Hepatocyte (in vitro differentiated cells): Measurements from ENCODE around the gene DRC1. TPM values are rescaled to one million over a fixed set of nuclear protein-coding genes. Genes with fewer than 3 reads are reported as not detected.
A peak's percentile ranks its signal among the peaks of the same experiment; 100 is the strongest.

ENCODE experiments used
- DNase-seq: peaks from one replicate; pipeline ENCODE4 v3.0.0-alpha.2; 2016; ENCODE audit warnings: low spot score
- H2AFZ ChIP-seq: fragments of 200-600 bp; sonication (generic); 2 replicates; pipeline ENCODE4 v1.6.0; 2016; ENCODE audit warnings: antibody characterized with exemption, mild to moderate bottlenecking
- H3K27ac ChIP-seq: fragments of 200-600 bp; sonication (generic); 2 replicates; pipeline ENCODE4 v1.5.1; 2016; ENCODE audit warnings: mild to moderate bottlenecking
- H3K27me3 ChIP-seq: fragments of 200-600 bp; sonication (generic); 2 replicates; pipeline ENCODE4 v1.6.1; 2016
- H3K36me3 ChIP-seq: fragments of 200-600 bp; sonication (generic); replicated peaks from 2 replicates; pipeline ENCODE4 v1.5.1; 2016; ENCODE audit warnings: low read depth; ENCODE audit not compliant: insufficient read depth
- H3K4me1 ChIP-seq: fragments of 200-600 bp; sonication (generic); 2 replicates; pipeline ENCODE4 v1.5.1; 2016; ENCODE audit warnings: mild to moderate bottlenecking, moderate library complexity; ENCODE audit not compliant: insufficient read depth
- H3K4me2 ChIP-seq: fragments of 200-600 bp; sonication (generic); 2 replicates; pipeline ENCODE4 v1.6.0; 2016
- H3K4me3 ChIP-seq: fragments of 200-600 bp; sonication (generic); 2 replicates; pipeline ENCODE4 v1.5.1; 2016; ENCODE audit warnings: mild to moderate bottlenecking
- H3K79me2 ChIP-seq: fragments of 200-600 bp; sonication (generic); 2 replicates; pipeline ENCODE4 v1.6.0; 2017; ENCODE audit warnings: mild to moderate bottlenecking
- H3K9me2 ChIP-seq: fragments of 200-600 bp; sonication (generic); replicated peaks from 2 replicates; pipeline ENCODE4 v1.6.0; 2017; ENCODE audit warnings: mild to moderate bottlenecking; ENCODE audit not compliant: insufficient read depth
- H3K9me3 ChIP-seq: fragments of 200-600 bp; sonication (generic); 2 replicates; pipeline ENCODE4 v1.5.1; 2016; ENCODE audit warnings: low read depth, mild to moderate bottlenecking
- H4K20me1 ChIP-seq: fragments of 200-600 bp; sonication (generic); 2 replicates; pipeline ENCODE4 v1.6.0; 2016; ENCODE audit warnings: mild to moderate bottlenecking; ENCODE audit not compliant: insufficient read depth, poor library complexity, severe bottlenecking
- EZH2 ChIP-seq: fragments of 200-600 bp; sonication (generic); IDR thresholded peaks from 2 replicates; pipeline ENCODE4 v1.6.1; 2016; ENCODE audit warnings: antibody characterized with exemption, mild to moderate bottlenecking, borderline replicate concordance
- EZH2phosphoT487 ChIP-seq: fragments of 200-600 bp; sonication (generic); IDR thresholded peaks from one replicate; pipeline ENCODE4 v1.6.1; 2018; ENCODE audit warnings: antibody characterized with exemption, mild to moderate bottlenecking, low read depth, moderate library complexity; ENCODE audit not compliant: unreplicated experiment, severe bottlenecking
- WGBS: methylation state at CpG from one replicate; pipeline ENCODE4 v1.1.6; 2016; ENCODE audit warnings: low lambda C conversion rate; ENCODE audit errors: missing lambda C conversion rate; 5-methylcytosine and 5-hydroxymethylcytosine counted together
- polyA plus RNA-seq: library from polyadenylated mRNA; unstranded; fragments of >200 nt; fragmentation: Nextera tagmentation; extraction: Ambion mirVana; gene quantifications from 2 replicates; pipeline ENCODE4 v1.2.1, GENCODE V29; 2016
- total RNA-seq: library from RNA; depleted of rRNA; stranded (reverse); fragments of >200 nt; gene quantifications from 2 replicates; pipeline ENCODE4 v1.2.3, GENCODE V29; 2014
- TF ChIP-seq, protein P1 (sequence below): fragments of 200-600 bp; sonication (generic); IDR thresholded peaks from 2 replicates; pipeline ENCODE4 v1.5.1; 2016; ENCODE audit warnings: antibody characterized with exemption, mild to moderate bottlenecking; ENCODE audit not compliant: poor library complexity

The DRC1 gene
- total and polyA plus RNA-seq, 2 experiments from 2014 or later, result 0.06 TPM; not detected in 1

DNA sequence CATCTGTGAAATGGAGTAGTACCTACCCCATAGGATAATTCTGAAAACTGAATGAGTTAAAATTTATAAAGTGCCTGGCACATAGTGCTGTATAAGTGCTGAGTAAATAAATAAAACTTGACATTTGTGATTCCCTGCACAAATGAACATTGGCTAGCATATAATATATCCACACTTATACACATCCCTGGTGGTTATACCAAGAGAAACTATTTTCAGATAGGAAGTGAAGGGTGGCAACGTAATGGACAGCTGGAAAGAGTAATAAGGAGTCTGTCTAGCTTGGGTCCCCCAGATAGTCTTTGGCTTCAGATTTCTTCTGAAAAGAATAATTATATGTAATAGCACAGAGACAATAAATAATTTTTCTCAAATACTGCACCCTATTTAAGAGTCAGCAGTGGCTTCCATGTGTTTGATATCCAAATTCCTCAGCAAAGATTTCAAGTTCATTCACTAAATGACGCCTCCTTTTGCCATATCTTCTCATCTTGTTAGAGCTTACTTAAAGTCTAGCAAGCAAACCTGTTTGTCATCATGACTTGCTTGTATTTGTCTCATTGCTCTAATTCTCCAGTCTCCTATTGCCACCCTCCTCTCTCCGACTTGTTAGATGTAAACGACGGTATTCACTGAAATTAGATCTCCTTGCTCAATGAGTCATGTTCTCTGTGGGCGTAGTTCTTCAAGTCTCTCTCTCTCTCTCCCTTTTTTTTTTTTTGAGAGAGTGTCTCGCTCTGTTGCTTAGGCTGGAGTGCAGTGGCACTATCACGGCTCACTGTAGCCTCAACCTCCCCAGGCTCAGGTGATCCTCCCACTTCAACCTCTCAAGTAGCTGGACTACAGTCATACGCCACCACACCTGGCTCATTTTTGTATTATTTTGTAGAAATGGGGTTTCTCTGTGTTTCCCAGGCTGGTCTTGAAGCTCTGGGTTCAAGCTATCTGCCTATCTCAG lies 46.4 kb upstream of the DRC1 start:
- Histone ChIP-seq H3K4me3 (no peak overlapping the region), H3K27me3 (no peaks in the 10 kb centered on the region), H3K9me2 (no peaks in the 10 kb centered on the region), H3K9me3 (no peaks in the 10 kb centered on the region), H3K4me2 (peak overlapping the region; percentile 1), H3K4me1 (peaks cover 11% of the 10 kb centered on the region), H3K36me3 (no peaks in the 10 kb centered on the region), H2AFZ (no peak overlapping the region), H4K20me1 (peaks cover 18% of the 10 kb centered on the region), H3K79me2 (peaks cover 97% of the 10 kb centered on the region), H3K27ac (peak overlapping the region; percentile 53)
- peak; percentile 71 for DNase-seq
- TF ChIP-seq, protein P1, sequence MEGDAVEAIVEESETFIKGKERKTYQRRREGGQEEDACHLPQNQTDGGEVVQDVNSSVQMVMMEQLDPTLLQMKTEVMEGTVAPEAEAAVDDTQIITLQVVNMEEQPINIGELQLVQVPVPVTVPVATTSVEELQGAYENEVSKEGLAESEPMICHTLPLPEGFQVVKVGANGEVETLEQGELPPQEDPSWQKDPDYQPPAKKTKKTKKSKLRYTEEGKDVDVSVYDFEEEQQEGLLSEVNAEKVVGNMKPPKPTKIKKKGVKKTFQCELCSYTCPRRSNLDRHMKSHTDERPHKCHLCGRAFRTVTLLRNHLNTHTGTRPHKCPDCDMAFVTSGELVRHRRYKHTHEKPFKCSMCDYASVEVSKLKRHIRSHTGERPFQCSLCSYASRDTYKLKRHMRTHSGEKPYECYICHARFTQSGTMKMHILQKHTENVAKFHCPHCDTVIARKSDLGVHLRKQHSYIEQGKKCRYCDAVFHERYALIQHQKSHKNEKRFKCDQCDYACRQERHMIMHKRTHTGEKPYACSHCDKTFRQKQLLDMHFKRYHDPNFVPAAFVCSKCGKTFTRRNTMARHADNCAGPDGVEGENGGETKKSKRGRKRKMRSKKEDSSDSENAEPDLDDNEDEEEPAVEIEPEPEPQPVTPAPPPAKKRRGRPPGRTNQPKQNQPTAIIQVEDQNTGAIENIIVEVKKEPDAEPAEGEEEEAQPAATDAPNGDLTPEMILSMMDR, result no peak
- TF ChIP-seq EZH2, result no peak
- WGBS, result 51% methylated on average over 9 of the region's 9 CpGs

DNA sequence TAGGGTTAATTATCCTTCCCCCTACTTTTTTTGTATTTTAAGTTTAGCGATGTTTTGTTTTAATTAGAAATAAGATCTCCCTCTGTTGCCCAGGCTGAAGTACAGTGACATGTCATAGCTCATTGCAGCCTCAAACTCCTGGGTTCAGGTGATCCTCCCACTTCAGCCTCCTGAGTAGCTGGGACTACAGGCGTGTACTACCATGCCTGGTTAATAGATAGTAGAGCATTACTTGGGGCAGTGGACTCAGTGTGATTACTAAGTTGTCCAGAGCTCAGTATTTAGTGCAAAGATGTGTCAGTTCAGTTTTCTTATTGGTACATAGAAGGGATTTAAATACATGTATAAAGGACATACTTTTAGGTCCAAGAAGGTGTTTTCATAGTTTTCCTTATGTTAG lies 45.6 kb upstream of the DRC1 start:
- 98% methylated on average over 2 of the region's 2 CpGs for WGBS
- no peaks in the 10 kb centered on the region for H3K9me2 ChIP-seq
- H3K4me2 ChIP-seq, result no peak overlapping the region
- H3K4me3 ChIP-seq, result no peak overlapping the region
- no peak overlapping the region for H2AFZ ChIP-seq
- no peak for DNase-seq
- peaks cover 15% of the 10 kb centered on the region for H4K20me1 ChIP-seq
- peaks cover 12% of the 10 kb centered on the region for H3K4me1 ChIP-seq
- H3K27ac ChIP-seq, result peak overlapping the region; percentile 53
- no peaks in the 10 kb centered on the region for H3K27me3 ChIP-seq
- H3K36me3 ChIP-seq, result no peaks in the 10 kb centered on the region
- H3K9me3 ChIP-seq, result no peaks in the 10 kb centered on the region
- TF ChIP-seq EZH2 (no peak), EZH2phosphoT487 (no peak)
- TF ChIP-seq, protein P1, result no peak
- peaks cover 97% of the 10 kb centered on the region for H3K79me2 ChIP-seq

DNA sequence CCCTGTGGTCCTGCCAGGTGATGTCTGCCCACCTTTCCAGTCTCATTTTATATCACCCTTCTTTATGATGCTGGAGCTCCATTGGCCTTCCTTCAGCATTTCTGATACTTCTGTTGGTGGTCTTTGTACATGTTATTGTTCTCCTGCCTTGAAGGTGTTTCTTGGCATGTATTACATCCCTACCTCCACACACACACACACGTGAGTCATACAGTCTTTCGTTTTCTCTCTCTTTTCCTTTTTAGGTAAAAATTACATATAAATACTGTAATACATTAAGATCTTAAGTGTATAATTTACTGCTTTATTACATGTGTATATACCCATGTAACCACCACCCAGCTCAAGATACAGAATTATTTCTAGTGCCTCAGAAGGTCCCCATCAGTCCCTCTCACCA lies 44.9 kb upstream of the DRC1 start:
- Histone ChIP-seq H3K27ac (no peak overlapping the region), H3K9me3 (no peaks in the 10 kb centered on the region), H3K36me3 (no peaks in the 10 kb centered on the region), H3K4me2 (no peak overlapping the region), H3K4me1 (peaks cover 12% of the 10 kb centered on the region), H3K27me3 (no peaks in the 10 kb centered on the region), H3K4me3 (no peak overlapping the region), H4K20me1 (peaks cover 15% of the 10 kb centered on the region), H3K9me2 (no peaks in the 10 kb centered on the region), H2AFZ (no peak overlapping the region), H3K79me2 (peaks cover 97% of the 10 kb centered on the region)
- no peak for DNase-seq
- TF ChIP-seq EZH2phosphoT487 (no peak), EZH2 (no peak)
- TF ChIP-seq, protein P1, result no peak
- whole genome bisulfite sequencing, result 95% methylated on average over 2 of the region's 2 CpGs
